ENCODE results near the gene POLR2A. TPM values are rescaled to one million over a fixed set of nuclear protein-coding genes. Genes with fewer than 3 reads are reported as not detected.

The POLR2A gene
- total and polyA plus RNA-seq, 10 of the 15 experiments (the other 5 are each of a cell fraction or from before 2014, with no cell fraction given), result 1.7 to 121 (median 33.4) TPM

DNA sequence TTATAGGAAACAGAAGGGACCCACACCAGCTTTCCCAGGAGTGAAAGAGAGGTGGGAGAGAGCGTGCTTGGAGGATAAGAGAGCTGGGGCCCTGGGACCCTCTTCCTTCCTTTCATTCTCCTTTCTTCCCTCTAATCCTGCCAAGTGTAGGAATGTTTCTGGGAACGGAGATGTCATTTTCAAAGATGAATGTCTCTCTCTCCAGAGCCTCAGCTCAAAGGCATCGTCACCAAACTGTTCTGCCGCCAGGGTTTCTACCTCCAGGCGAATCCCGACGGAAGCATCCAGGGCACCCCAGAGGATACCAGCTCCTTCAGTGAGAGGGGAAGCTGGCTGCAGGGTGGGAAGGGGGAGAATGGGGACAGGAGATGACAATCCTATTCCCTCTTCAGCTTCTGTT is 42.9 kb upstream of the POLR2A start (continued):
- TF ChIP-seq CHD4 (IDR thresholded peaks at IDR 0.05), result no peak
- TF ChIP-seq ESRRA (IDR thresholded peaks at IDR 0.05; ENCODE audit: low read length), result no peak
- TF ChIP-seq TCF12 (IDR thresholded peaks at IDR 0.05; ENCODE audit: low read depth, low read length), result no peak
- TF ChIP-seq CBX3 (IDR thresholded peaks at IDR 0.05; ENCODE audit: borderline replicate concordance, low read depth), result no peak

DNA sequence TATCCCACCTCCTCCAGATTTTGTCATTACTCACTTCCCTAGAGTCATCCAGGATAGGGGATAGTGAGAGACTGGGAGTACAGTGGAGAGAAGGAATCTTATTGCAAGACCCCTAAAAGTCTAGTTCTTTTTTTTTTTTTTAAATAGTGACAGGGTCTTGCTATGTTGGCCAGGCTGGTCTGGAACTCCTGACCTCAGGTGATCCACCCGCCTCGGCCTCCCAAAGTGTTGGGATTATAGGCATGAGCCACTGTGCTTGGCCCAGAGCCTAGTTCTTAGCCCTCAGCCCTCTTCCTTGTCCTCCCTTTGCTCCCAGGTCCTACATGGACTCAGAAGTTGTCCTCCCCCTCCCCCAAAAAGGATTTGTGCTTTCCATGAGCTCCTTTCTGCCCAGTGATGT is 42.0 kb upstream of the POLR2A start:
- TF ChIP-seq SREBF1 (IDR thresholded peaks at IDR 0.05; ENCODE audit: low read length) (no peak), ETV6 (conservative IDR thresholded peaks at IDR 0.05 in 1 of 2, IDR thresholded peaks at IDR 0.05 in 1 of 2; ENCODE audit: borderline replicate concordance in 1 of 2, low read depth in 1 of 2) (no peak), SMC3 (IDR thresholded peaks at IDR 0.05; ENCODE audit: borderline replicate concordance, low read length) (no peak), EGR1 (IDR thresholded peaks at IDR 0.05; ENCODE audit: borderline replicate concordance in 1 of 2, low read depth in 2 of 2, low read length in 2 of 2) (no peak), ZSCAN29 (IDR thresholded peaks at IDR 0.05) (no peak)
- peaks cover 27% of the 10 kb centered on the region for H3K4me1 ChIP-seq (ENCODE audit: control insufficient read depth, insufficient read depth, low read length)

More for the DNA sequence above, 42.0 kb upstream of the POLR2A start:
- DNase-seq (ENCODE audit: low read depth, low spot score), result no peak
- ChIA-PET CTCF (interaction anchor here (1.0 to 2.7 kb wide), 3 partner anchors 12 to 74 kb away, joined by 3 to 20 read pairs (median 3); no protein-coding TSS in a partner anchor), RAD21 (ENCODE audit: unreplicated experiment) (interaction anchor here (2.5 kb wide), 1 partner anchor 118 kb away, joined by 12 read pairs; the partner anchor contains the start of gene SENP3), SMC1A (ENCODE audit: uncharacterized antibody, unreplicated experiment) (interaction anchor here (1.1 to 1.9 kb wide), 3 partner anchors 11 to 119 kb away, joined by 3 to 8 read pairs (median 8); partner anchors contain the start of genes SLC35G6 and ZBTB4), POLR2A (interaction anchor here (0.7 to 8.2 kb wide), 6 partner anchors 9 to 119 kb away, joined by 3 to 63 read pairs (median 8); partner anchors contain the start of genes POLR2A and SENP3)
- WGBS (ENCODE audit: insufficient coverage, insufficient replicate concordance, low lambda C conversion rate, missing lambda C conversion rate), result 95% methylated on average over 2 of the region's 2 CpGs
- no peak overlapping the region for H2AFZ ChIP-seq (ENCODE audit: control insufficient read depth, low read depth, low read length)
- H3K9me3 ChIP-seq (replicated peaks; ENCODE audit: control insufficient read depth, insufficient read depth, low read length), result no peaks in the 10 kb centered on the region
- H3K79me2 ChIP-seq (ENCODE audit: control insufficient read depth, insufficient read depth, low read length), result no peaks in the 10 kb centered on the region; the same call in 1 of the 2 replicates
- H4K20me1 ChIP-seq (ENCODE audit: control insufficient read depth, insufficient read depth), result no peaks in the 10 kb centered on the region
- no peak for FAIRE-seq
- in situ Hi-C loops (cut with MboI) (no loop called here), intact Hi-C loops (cut with micrococcal nuclease; ENCODE audit: unreplicated experiment) (no loop called here)
- no peak overlapping the region for H3K27ac ChIP-seq (ENCODE audit: control insufficient read depth, insufficient read depth)
- no peak overlapping the region for H3K9ac ChIP-seq (ENCODE audit: control insufficient read depth, insufficient read depth, low read length)
- H3K27me3 ChIP-seq (replicated peaks in 1 of 2; ENCODE audit: control insufficient read depth in 2 of 2, insufficient read depth in 2 of 2, low read length in 1 of 2), result peaks cover 1 to 4% of the 10 kb centered on the region in 2 experiments; a peak in 3 of 4 replicates
- no peak overlapping the region for H3K4me2 ChIP-seq (ENCODE audit: control insufficient read depth, insufficient read depth)
- no TSS peak for BruUV-seq (replicated peaks)
- no peak for ATAC-seq
- H3K4me3 ChIP-seq, result no peak overlapping the region
- no peaks in the 10 kb centered on the region for H3K36me3 ChIP-seq (ENCODE audit: control insufficient read depth in 2 of 2, insufficient read depth in 2 of 2, low read length in 1 of 2)

All from GM12878 (cell line).